Upper lobe of left lung (tissue), 6 donors: ENCODE data around the gene CNTNAP2. TPM values are rescaled to one million over a fixed set of nuclear protein-coding genes. Genes with fewer than 3 reads are reported as not detected.

Experiments used
- ATAC-seq, 2 donors: fragments of 200-7000 bp; cut with Tn5 transposase; one replicate each; pipeline ENCODE4 v1.9.1; 2022; ENCODE audit warnings: mild to moderate bottlenecking in 2 of 2, moderate library complexity in 2 of 2; ENCODE audit not compliant: low FRiP score in 2 of 2
- DNase-seq, 2 donors: peaks; one replicate each; pipeline ENCODE4 v3.0.0-alpha.2; 2019 to 2020
- H3K27ac ChIP-seq, 4 donors: fragments of 200-600 bp; sonication (generic); one replicate each; pipeline ENCODE4 v1.5.1; 2016 to 2019
- H3K27me3 ChIP-seq, 4 donors: fragments of 200-600 bp; sonication (generic); one replicate each; pipeline ENCODE4 v1.5.1; 2017 to 2019
- H3K36me3 ChIP-seq, 4 donors: fragments of 200-600 bp; sonication (generic); one replicate each; pipeline ENCODE4 v1.5.1; 2016 to 2019
- H3K4me1 ChIP-seq, 4 donors: fragments of 200-600 bp; sonication (generic); one replicate each; pipeline ENCODE4 v1.5.1; 2018 to 2019
- H3K4me3 ChIP-seq, 4 donors: fragments of 200-600 bp; sonication (generic); one replicate each; pipeline ENCODE4 v1.5.1; 2017 to 2019; ENCODE audit warnings: mild to moderate bottlenecking in 2 of 4, moderate library complexity in 1 of 4
- H3K9me3 ChIP-seq, 4 donors: fragments of 200-600 bp; sonication (generic); one replicate each; pipeline ENCODE4 v1.5.1; 2018 to 2019
- CTCF ChIP-seq, 6 experiments: fragments of 450-650 bp in 4 of 6; fragments of 200-600 bp in 2 of 6; sonication (generic) in 2 of 6; IDR thresholded peaks; one replicate each; pipeline ENCODE4 v1.5.1; 2016 to 2019; ENCODE audit warnings: antibody characterized with exemption in 6 of 6
- EP300 ChIP-seq, 4 donors: sonication (generic); formaldehyde crosslinking; IDR thresholded peaks; one replicate each; pipeline ENCODE4 v1.5.1; 2017; ENCODE audit warnings: antibody characterized with exemption in 4 of 4, control low read depth in 2 of 4
- POLR2A ChIP-seq, 4 donors: fragments of 450-650 bp; IDR thresholded peaks; one replicate each; pipeline ENCODE4 v1.5.1; 2016 to 2017; ENCODE audit warnings: antibody characterized with exemption in 4 of 4, mild to moderate bottlenecking in 2 of 4
- POLR2AphosphoS5 ChIP-seq, 2 donors: sonication (generic); formaldehyde crosslinking; IDR thresholded peaks; one replicate each; pipeline ENCODE4 v1.5.1; 2017; ENCODE audit warnings: antibody characterized with exemption in 2 of 2
- WGBS, 2 donors: methylation state at CpG; one replicate each; pipeline ENCODE4 v1.1.5; 2017 to 2018; 5-methylcytosine and 5-hydroxymethylcytosine counted together
- total RNA-seq, 6 donors: library from RNA; depleted of rRNA in 4 of 6; stranded (reverse); fragments of >200 nt in 4 of 6; gene quantifications; one replicate each; pipeline versions ENCODE4 v1.1.0 to v1.2.1, GENCODE V29; 2016 to 2021
- donor health status: DM: no; HTN: no; CAD: no; lungs with moderate emphysema.
- donor health status: DM: no; HTN: yes; CAD: no; lungs with severe emphysema.

Gene CNTNAP2
- total RNA-seq, 6 donors from 2014 or later = 0.06 to 1.0 (median 0.37) TPM

- TF ChIP-seq CTCF (IDR thresholded peaks at IDR 0.05) (no peak), POLR2AphosphoS5 (IDR thresholded peaks at IDR 0.05) (no peak), POLR2A (IDR thresholded peaks at IDR 0.05) (no peak), EP300 (IDR thresholded peaks at IDR 0.05) (no peak)
- no peaks in the 10 kb centered on the region for H3K4me1 ChIP-seq
- no peak overlapping the region for H3K4me3 ChIP-seq
- H3K9me3 ChIP-seq = no peaks in the 10 kb centered on the region
- no peaks in the 10 kb centered on the region for H3K36me3 ChIP-seq
- 80 to 84% methylated on average over 4 of the region's 4 CpGs for WGBS, 2 donors
- no peak overlapping the region for H3K27ac ChIP-seq
- no peaks in the 10 kb centered on the region for H3K27me3 ChIP-seq
- ATAC-seq (no peak), DNase-seq (peak in 1 of 2 donors; percentile 15)
These were observed 2158.8 kb downstream of the CNTNAP2 start for GRCh38 chr7:148275359-148275890.

GRCh38 chr7:148276314-148277041 is 2159.9 kb downstream of the CNTNAP2 start:
- H3K36me3 ChIP-seq = no peaks in the 10 kb centered on the region
- ATAC-seq (no peak), DNase-seq (no peak)
- H3K27me3 ChIP-seq = no peaks in the 10 kb centered on the region
- no peak overlapping the region for H3K27ac ChIP-seq
- no peak for TF ChIP-seq POLR2A (IDR thresholded peaks at IDR 0.05)
- TF ChIP-seq EP300 (IDR thresholded peaks at IDR 0.05) = no peak
- TF ChIP-seq POLR2AphosphoS5 (IDR thresholded peaks at IDR 0.05) = no peak
- 56 to 59% methylated on average over 11 of the region's 11 CpGs for WGBS, 2 donors
- H3K4me3 ChIP-seq = no peak overlapping the region
- no peaks in the 10 kb centered on the region for H3K9me3 ChIP-seq
- H3K4me1 ChIP-seq = no peaks in the 10 kb centered on the region

GRCh38 chr7:148277042-148277660 is 2160.6 kb downstream of the CNTNAP2 start:
- ATAC-seq (no peak), DNase-seq (no peak)
- H3K27ac ChIP-seq = no peak overlapping the region
- H3K4me3 ChIP-seq = no peak overlapping the region
- no peaks in the 10 kb centered on the region for H3K36me3 ChIP-seq
- TF ChIP-seq POLR2A (IDR thresholded peaks at IDR 0.05) (no peak), POLR2AphosphoS5 (IDR thresholded peaks at IDR 0.05) (no peak)
- no peaks in the 10 kb centered on the region for H3K9me3 ChIP-seq
- H3K4me1 ChIP-seq = no peaks in the 10 kb centered on the region
- WGBS, 2 donors = 73 to 81% methylated on average over 11 of the region's 11 CpGs
- H3K27me3 ChIP-seq = no peaks in the 10 kb centered on the region

- Histone ChIP-seq H3K36me3 (no peaks in the 10 kb centered on the region), H3K27me3 (no peaks in the 10 kb centered on the region), H3K4me1 (no peaks in the 10 kb centered on the region), H3K9me3 (no peaks in the 10 kb centered on the region), H3K27ac (no peak overlapping the region), H3K4me3 (no peak overlapping the region)
- DNase-seq (no peak), ATAC-seq (peak in 1 of 2 donors; percentile 62)
- TF ChIP-seq POLR2AphosphoS5 (IDR thresholded peaks at IDR 0.05) = no peak
- no peak for TF ChIP-seq CTCF (IDR thresholded peaks at IDR 0.05)
- no peak for TF ChIP-seq POLR2A (IDR thresholded peaks at IDR 0.05)
- no peak for TF ChIP-seq EP300 (IDR thresholded peaks at IDR 0.05)
- WGBS, 2 donors = 12 to 29% methylated on average over 2 of the region's 2 CpGs
These were observed 2169.5 kb downstream of the CNTNAP2 start for GRCh38 chr7:148286150-148286549.

GRCh38 chr7:148287538-148287937 is 2170.9 kb downstream of the CNTNAP2 start:
- DNase-seq (no peak), ATAC-seq (no peak)
- no peak for TF ChIP-seq CTCF (IDR thresholded peaks at IDR 0.05)
- TF ChIP-seq EP300 (IDR thresholded peaks at IDR 0.05) = no peak
- no peak for TF ChIP-seq POLR2AphosphoS5 (IDR thresholded peaks at IDR 0.05)
- no peak for TF ChIP-seq POLR2A (IDR thresholded peaks at IDR 0.05)
- no peaks in the 10 kb centered on the region for H3K27me3 ChIP-seq
- H3K4me1 ChIP-seq = no peaks in the 10 kb centered on the region
- H3K4me3 ChIP-seq = no peak overlapping the region
- H3K36me3 ChIP-seq = no peaks in the 10 kb centered on the region
- no peak overlapping the region for H3K27ac ChIP-seq
- WGBS, 2 donors = 81 to 92% methylated on average over 1 to 2 of the region's 2 CpGs
- H3K9me3 ChIP-seq = no peaks in the 10 kb centered on the region
